GM12878 (cell line): ENCODE results near the gene PIGQ. TPM values are rescaled to one million over a fixed set of nuclear protein-coding genes. Genes with fewer than 3 reads are reported as not detected.

Experiments used
- ATAC-seq: fragments of 200-7000 bp; cut with Tn5 transposase; 3 replicates; pipeline ENCODE4 v1.9.1; 2020; ENCODE audit warnings: mild to moderate bottlenecking, moderate library complexity
- BruUV-seq: library from RNA; stranded (reverse); fragments of 400-500 nt; replicated peaks from 2 replicates; lab custom pipeline; 2021; lab: Mats Ljungman, UMichigan
- CTCF ChIA-PET: fragments of 300-600 bp; sonication (Branson Sonifier 250); formaldehyde crosslinking; extraction: SDS; loops from one replicate; lab custom pipeline; 2021; ENCODE audit warnings: inconsistent platforms; lab: Yijun Ruan, JAX
- POLR2A ChIA-PET: fragments of 350-600 bp; formaldehyde crosslinking; extraction: SDS; loops from one replicate; lab custom pipeline; 2021; ENCODE audit warnings: inconsistent platforms; lab: Charles Lee
- RAD21 ChIA-PET: fragments of 300-600 bp; sonication (Branson Sonifier 250); formaldehyde crosslinking; loops from one replicate; lab custom pipeline; 2023; ENCODE audit warnings: antibody characterized with exemption; ENCODE audit not compliant: unreplicated experiment; lab: Charles Lee
- SMC1A ChIA-PET: fragments of 300-600 bp; sonication (Branson Sonifier 250); formaldehyde crosslinking; loops from one replicate; lab custom pipeline; 2023; ENCODE audit not compliant: unreplicated experiment, uncharacterized antibody; lab: Charles Lee
- DNase-seq: peaks from one replicate; pipeline ENCODE4 v3.0.0-alpha.2; 2011; ENCODE audit warnings: low read depth, low spot score
- FAIRE-seq: peaks from 3 replicates; lab custom pipeline; 2011; peaks lifted over from hg19 to GRCh38; lab: Jason Lieb, UNC
- H2AFZ ChIP-seq: 2 replicates; pipeline ENCODE4 v1.6.0; 2011; ENCODE audit warnings: low read depth, low read length, control low read depth; ENCODE audit not compliant: control insufficient read depth
- H3K27ac ChIP-seq: 2 replicates; pipeline ENCODE4 v1.5.1; 2011; ENCODE audit warnings: control low read depth; ENCODE audit not compliant: control insufficient read depth, insufficient read depth
- H3K27me3 ChIP-seq, 2 experiments: replicated peaks in 1 of 2; 2 replicates each; pipeline versions ENCODE4 v1.6.0 to v1.6.1; 2011; ENCODE audit warnings: low read length in 1 of 2; ENCODE audit not compliant: control insufficient read depth in 2 of 2, insufficient read depth in 2 of 2
- H3K36me3 ChIP-seq, 2 experiments: 2 replicates each; pipeline ENCODE4 v1.5.1; 2011; ENCODE audit warnings: low read length in 1 of 2; ENCODE audit not compliant: control insufficient read depth in 2 of 2, insufficient read depth in 2 of 2
- H3K4me1 ChIP-seq: 2 replicates; pipeline ENCODE4 v1.6.1; 2011; ENCODE audit warnings: mild to moderate bottlenecking, low read length, moderate library complexity, mixed read lengths; ENCODE audit not compliant: control insufficient read depth, insufficient read depth
- H3K4me2 ChIP-seq: 2 replicates; pipeline ENCODE4 v1.6.0; 2011; ENCODE audit warnings: control low read depth; ENCODE audit not compliant: control insufficient read depth, insufficient read depth
- H3K4me3 ChIP-seq: fragments of 200-600 bp; sonication (generic); 2 replicates; pipeline ENCODE4 v1.5.1; 2016
- H3K79me2 ChIP-seq: 2 replicates; pipeline ENCODE4 v1.6.0; 2011; ENCODE audit warnings: low read length; ENCODE audit not compliant: control insufficient read depth, insufficient read depth
- H3K9ac ChIP-seq: 2 replicates; pipeline ENCODE4 v1.8.0; 2011; ENCODE audit warnings: low read length, control low read depth, mixed read lengths; ENCODE audit not compliant: control insufficient read depth, insufficient read depth
- H3K9me3 ChIP-seq: replicated peaks from 3 replicates; pipeline ENCODE4 v1.5.1; 2011; ENCODE audit warnings: mild to moderate bottlenecking, low read length; ENCODE audit not compliant: control insufficient read depth, insufficient read depth
- H4K20me1 ChIP-seq: 2 replicates; pipeline ENCODE4 v1.6.0; 2011; ENCODE audit not compliant: control insufficient read depth, insufficient read depth
- TCF7 ChIP-seq: IDR thresholded peaks from 2 replicates; pipeline ENCODE4 v1.6.1; 2014; ENCODE audit warnings: antibody characterized with exemption, borderline replicate concordance
- WGBS: methylation state at CpG from one replicate; pipeline ENCODE4 v1.1.6; 2016; ENCODE audit warnings: low lambda C conversion rate; ENCODE audit not compliant: insufficient replicate concordance, insufficient coverage; ENCODE audit errors: missing lambda C conversion rate; 5-methylcytosine and 5-hydroxymethylcytosine counted together
- in situ Hi-C: fragments of 300-500 bp; cut with MboI; formaldehyde crosslinking; loops from 9 replicates; pipeline ENCODE4 v1.14.3; 2018; ENCODE audit warnings: mixed read lengths
- intact Hi-C: fragments of 100-400 bp; cut with micrococcal nuclease; formaldehyde crosslinking; loops from one replicate; pipeline ENCODE4 v1.14.2; 2022; ENCODE audit not compliant: unreplicated experiment
- polyA plus RNA-seq, 11 experiments: library from polyadenylated mRNA; depleted of rRNA in 4 of 11; unstranded in 6 of 11; stranded (reverse) in 5 of 11; fragments of >200 nt; fragmentation: Nextera tagmentation in 4 of 11; fragmentation: Illumina TruSeq in 1 of 11; extraction: Ambion mirVana in 4 of 11; extraction: Trizol in 1 of 11; gene quantifications; 1 replicate in 1 of 11; 2 replicates in 10 of 11; pipeline versions ENCODE4 v1.2.1 to v1.2.3, GENCODE V29; 2011 to 2016; ENCODE audit warnings: inconsistent platforms in 2 of 11, missing spikeins in 2 of 11, low read depth in 1 of 11
- total RNA-seq, 4 experiments: library from RNA; depleted of rRNA in 3 of 4; stranded (reverse); fragments of >200 nt in 3 of 4; fragmentation: Illumina TruSeq in 1 of 4; extraction: Trizol in 1 of 4; gene quantifications; 2 replicates each; pipeline versions ENCODE4 v1.2.1 to v1.2.3, GENCODE V29; 2013 to 2021
- TF ChIP-seq, protein P1 (sequence below): fragments of 450-650 bp; IDR thresholded peaks from 2 replicates; pipeline ENCODE4 v1.6.1; 2018; ENCODE audit warnings: borderline replicate concordance, mild to moderate bottlenecking; ENCODE audit not compliant: partially characterized antibody
- TF ChIP-seq, protein P2 (sequence below): IDR thresholded peaks from 2 replicates; pipeline ENCODE4 v1.6.1; 2011; ENCODE audit warnings: borderline replicate concordance, low read depth, mild to moderate bottlenecking, moderate library complexity, mixed read lengths, low read length; ENCODE audit not compliant: insufficient read depth; ENCODE audit errors: extremely low read length

PIGQ gene
- total and polyA plus RNA-seq, 10 of the 15 experiments (the other 5 are each of a cell fraction or from before 2014, with no cell fraction given): 1.8 to 31.3 (median 17.5) TPM; not detected in 1

DNA sequence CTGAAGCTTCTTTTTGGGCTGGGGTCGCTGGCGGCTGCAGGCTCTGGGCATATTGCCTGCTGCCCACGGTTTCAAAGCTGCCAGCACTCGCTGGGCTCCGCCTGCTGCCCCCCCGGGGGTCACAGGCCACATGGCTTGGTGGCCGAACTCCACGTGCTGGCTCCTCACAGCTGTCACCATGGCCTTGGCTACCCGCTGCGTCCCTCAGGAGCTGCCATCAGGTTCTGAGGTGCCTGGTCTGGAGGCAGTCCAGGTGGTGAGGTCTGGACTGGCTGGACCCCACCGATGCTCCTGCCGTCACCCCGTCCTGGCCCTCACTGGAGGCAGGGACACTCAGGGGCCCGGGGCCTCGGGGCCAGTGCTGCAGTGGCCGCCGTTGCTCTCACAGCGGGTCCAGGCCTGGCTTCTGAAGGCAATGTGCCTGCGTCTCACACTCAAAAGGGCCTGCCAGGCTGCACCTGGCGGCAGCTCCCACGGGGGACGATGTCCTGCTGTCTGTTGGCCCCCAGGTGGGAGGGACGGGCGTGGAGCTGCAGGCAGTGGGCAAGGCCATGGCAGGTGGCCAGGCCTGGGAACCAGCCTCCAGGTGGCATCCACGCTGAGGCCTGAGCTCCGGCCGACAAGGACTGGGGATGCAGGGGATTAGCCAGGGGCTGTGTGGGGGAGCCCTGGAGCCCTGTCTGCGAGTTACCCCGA, 29.0 kb upstream of the PIGQ start (continued):
- TF ChIP-seq TCF7: no peak

DNA sequence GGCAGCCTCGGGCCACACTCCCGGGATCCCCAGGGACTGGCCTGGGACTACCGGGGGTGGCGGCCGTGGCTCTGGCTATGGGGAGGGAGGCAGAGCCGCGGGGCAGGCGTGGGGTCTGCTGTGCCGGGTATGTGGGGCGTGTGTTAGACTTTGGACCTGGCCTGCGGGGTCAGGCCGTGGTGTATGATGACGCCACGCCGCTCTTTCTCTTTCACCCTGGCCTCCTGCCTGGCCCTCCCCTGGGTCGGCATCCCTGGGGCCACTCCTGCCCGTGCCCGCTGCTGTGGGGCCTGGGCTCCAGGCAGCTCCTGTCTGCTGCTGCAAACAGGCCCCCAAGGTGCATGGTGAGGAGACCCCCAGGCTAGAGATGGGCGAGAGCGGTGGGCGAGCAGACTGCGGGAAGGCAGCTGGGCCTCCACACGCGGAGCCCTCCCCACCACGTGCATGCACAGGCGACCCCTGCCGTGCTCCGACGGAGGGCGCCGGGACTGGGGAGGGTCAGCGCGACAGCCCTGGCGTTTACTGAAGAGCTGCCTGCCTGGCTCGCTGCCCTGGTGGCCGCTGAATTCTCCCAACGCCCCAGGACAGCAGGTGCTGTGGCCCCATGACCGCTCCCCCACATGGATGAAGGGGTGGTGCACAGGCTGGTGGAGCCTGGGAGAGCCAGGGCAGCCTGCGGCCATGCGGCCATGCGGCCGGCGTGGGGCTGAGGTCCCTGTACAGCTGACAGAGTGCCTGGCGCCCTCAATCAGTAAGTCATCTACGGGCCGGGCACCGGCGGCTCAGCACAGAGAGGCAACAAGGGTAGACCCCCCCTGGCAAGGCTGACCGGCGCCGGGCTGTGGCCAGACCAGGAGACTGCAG, 26.2 kb upstream of the PIGQ start:
- H3K9ac ChIP-seq: no peak overlapping the region
- ChIA-PET POLR2A (no interaction called here), RAD21 (no interaction called here), SMC1A (no interaction called here)
- H3K79me2 ChIP-seq: no peaks in the 10 kb centered on the region; the same call in 1 of the 2 replicates
- ATAC-seq: no peak
- H3K27me3 ChIP-seq: no peaks in the 10 kb centered on the region
- no peak for DNase-seq
- H3K4me1 ChIP-seq: no peaks in the 10 kb centered on the region
- H3K27ac ChIP-seq: no peak overlapping the region
- no peak overlapping the region for H3K4me2 ChIP-seq
- 97% methylated on average over 49 of the region's 51 CpGs for WGBS
- intact Hi-C loops: no loop called here
- no peaks in the 10 kb centered on the region for H3K9me3 ChIP-seq
- BruUV-seq: no TSS peak
- no peak overlapping the region for H2AFZ ChIP-seq
- H3K36me3 ChIP-seq: peaks cover 0 to 14% of the 10 kb centered on the region in 2 experiments; a peak in 2 of 4 replicates
- TF ChIP-seq, protein P1, sequence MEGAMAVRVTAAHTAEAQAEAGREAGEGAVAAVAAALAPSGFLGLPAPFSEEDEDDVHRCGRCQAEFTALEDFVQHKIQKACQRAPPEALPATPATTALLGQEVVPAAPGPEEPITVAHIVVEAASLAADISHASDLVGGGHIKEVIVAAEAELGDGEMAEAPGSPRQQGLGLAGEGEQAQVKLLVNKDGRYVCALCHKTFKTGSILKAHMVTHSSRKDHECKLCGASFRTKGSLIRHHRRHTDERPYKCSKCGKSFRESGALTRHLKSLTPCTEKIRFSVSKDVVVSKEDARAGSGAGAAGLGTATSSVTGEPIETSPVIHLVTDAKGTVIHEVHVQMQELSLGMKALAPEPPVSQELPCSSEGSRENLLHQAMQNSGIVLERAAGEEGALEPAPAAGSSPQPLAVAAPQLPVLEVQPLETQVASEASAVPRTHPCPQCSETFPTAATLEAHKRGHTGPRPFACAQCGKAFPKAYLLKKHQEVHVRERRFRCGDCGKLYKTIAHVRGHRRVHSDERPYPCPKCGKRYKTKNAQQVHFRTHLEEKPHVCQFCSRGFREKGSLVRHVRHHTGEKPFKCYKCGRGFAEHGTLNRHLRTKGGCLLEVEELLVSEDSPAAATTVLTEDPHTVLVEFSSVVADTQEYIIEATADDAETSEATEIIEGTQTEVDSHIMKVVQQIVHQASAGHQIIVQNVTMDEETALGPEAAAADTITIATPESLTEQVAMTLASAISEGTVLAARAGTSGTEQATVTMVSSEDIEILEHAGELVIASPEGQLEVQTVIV: no peak
- TF ChIP-seq, protein P2, sequence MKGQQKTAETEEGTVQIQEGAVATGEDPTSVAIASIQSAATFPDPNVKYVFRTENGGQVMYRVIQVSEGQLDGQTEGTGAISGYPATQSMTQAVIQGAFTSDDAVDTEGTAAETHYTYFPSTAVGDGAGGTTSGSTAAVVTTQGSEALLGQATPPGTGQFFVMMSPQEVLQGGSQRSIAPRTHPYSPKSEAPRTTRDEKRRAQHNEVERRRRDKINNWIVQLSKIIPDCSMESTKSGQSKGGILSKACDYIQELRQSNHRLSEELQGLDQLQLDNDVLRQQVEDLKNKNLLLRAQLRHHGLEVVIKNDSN: peak; percentile 10
- TF ChIP-seq, all 136 proteins: peak for 1
- CTCF ChIA-PET: no interaction called here
- H3K4me3 ChIP-seq: no peak overlapping the region
- no peaks in the 10 kb centered on the region for H4K20me1 ChIP-seq
- no peak for FAIRE-seq
- in situ Hi-C loops: no loop called here
